Measurements from ENCODE around the gene CST11.

CST11 gene

GRCh38 chr20:23453549-23454543, 1.2 kb upstream of the CST11 start:
- TF ChIP-seq TAF1 (IDR thresholded peaks at IDR 0.05; ENCODE audit: low read depth) (no peak), TEAD4 (IDR thresholded peaks at IDR 0.05) (no peak), FOXM1 (IDR thresholded peaks at IDR 0.05; ENCODE audit: borderline replicate concordance, low read depth) (no peak), EP300 (IDR thresholded peaks at IDR 0.05; ENCODE audit: borderline replicate concordance) (no peak), RAD21 (IDR thresholded peaks at IDR 0.05; ENCODE audit: low read depth) (no peak), EGR1 (IDR thresholded peaks at IDR 0.05) (no peak), TCF12 (IDR thresholded peaks at IDR 0.05; ENCODE audit: low read depth) (no peak), MAX (IDR thresholded peaks at IDR 0.05) (no peak), NFIC (IDR thresholded peaks at IDR 0.05) (no peak), REST (IDR thresholded peaks at IDR 0.05; ENCODE audit: low read depth) (no peak), YY1 (IDR thresholded peaks at IDR 0.05; ENCODE audit: low read depth) (no peak), ZBTB7A (IDR thresholded peaks at IDR 0.05; ENCODE audit: low read depth) (no peak), CREB1 (IDR thresholded peaks at IDR 0.05; ENCODE audit: low read depth) (no peak)

GRCh38 chr20:23451956-23452487, 654 bp downstream of the CST11 start:
- TF ChIP-seq RAD21 (IDR thresholded peaks at IDR 0.05; ENCODE audit: low read depth) (no peak), CEBPB (IDR thresholded peaks at IDR 0.05) (no peak), MAX (IDR thresholded peaks at IDR 0.05) (no peak), NFIC (IDR thresholded peaks at IDR 0.05) (no peak), TEAD4 (IDR thresholded peaks at IDR 0.05) (no peak), ZBTB7A (IDR thresholded peaks at IDR 0.05; ENCODE audit: low read depth) (no peak), FOXM1 (IDR thresholded peaks at IDR 0.05; ENCODE audit: borderline replicate concordance, low read depth) (no peak), USF1 (IDR thresholded peaks at IDR 0.05) (no peak), EP300 (IDR thresholded peaks at IDR 0.05; ENCODE audit: borderline replicate concordance) (no peak), CREB1 (IDR thresholded peaks at IDR 0.05; ENCODE audit: low read depth) (no peak), REST (IDR thresholded peaks at IDR 0.05; ENCODE audit: low read depth) (no peak), EGR1 (IDR thresholded peaks at IDR 0.05) (no peak), TAF1 (IDR thresholded peaks at IDR 0.05; ENCODE audit: low read depth) (no peak), YY1 (IDR thresholded peaks at IDR 0.05; ENCODE audit: low read depth) (no peak), TCF12 (IDR thresholded peaks at IDR 0.05; ENCODE audit: low read depth) (no peak)

- no peak for TF ChIP-seq EGR1 (IDR thresholded peaks at IDR 0.05)
- TF ChIP-seq CEBPB (IDR thresholded peaks at IDR 0.05) = no peak
- no peak for TF ChIP-seq CREB1 (IDR thresholded peaks at IDR 0.05; ENCODE audit: low read depth)
- TF ChIP-seq TCF12 (IDR thresholded peaks at IDR 0.05; ENCODE audit: low read depth) = no peak
- TF ChIP-seq ZBTB7A (IDR thresholded peaks at IDR 0.05; ENCODE audit: low read depth) = no peak
- no peak for TF ChIP-seq NFIC (IDR thresholded peaks at IDR 0.05)
- no peak for TF ChIP-seq USF1 (IDR thresholded peaks at IDR 0.05)
- TF ChIP-seq YY1 (IDR thresholded peaks at IDR 0.05; ENCODE audit: low read depth) = no peak
- TF ChIP-seq TAF1 (IDR thresholded peaks at IDR 0.05; ENCODE audit: low read depth) = no peak
- TF ChIP-seq REST (IDR thresholded peaks at IDR 0.05; ENCODE audit: low read depth) = no peak
- no peak for TF ChIP-seq EP300 (IDR thresholded peaks at IDR 0.05; ENCODE audit: borderline replicate concordance)
- no peak for TF ChIP-seq FOXM1 (IDR thresholded peaks at IDR 0.05; ENCODE audit: borderline replicate concordance, low read depth)
- TF ChIP-seq RAD21 (IDR thresholded peaks at IDR 0.05; ENCODE audit: low read depth) = no peak
Observed at GRCh38 chr20:23450877-23451276, 1.8 kb downstream of the CST11 start.
